Thymus (tissue), 11 donors: ENCODE results near the gene POU3F2. TPM values are rescaled to one million over a fixed set of nuclear protein-coding genes. Genes with fewer than 3 reads are reported as not detected.
A peak's percentile ranks its signal among the peaks of the same experiment; 100 is the strongest.

Experiments
- DNase-seq, 9 donors: peaks; one replicate each; pipeline ENCODE4 v3.0.0-alpha.2; 2013; ENCODE audit warnings: low spot score in 9 of 9, low read depth in 6 of 9, missing footprints in 1 of 9
- H3K27ac ChIP-seq, 2 donors: one replicate each; pipeline ENCODE4 v1.5.1; 2013; ENCODE audit warnings: control low read depth in 1 of 2, low read depth in 1 of 2, low read length in 1 of 2, mild to moderate bottlenecking in 1 of 2, moderate library complexity in 1 of 2
- H3K27me3 ChIP-seq, 2 donors: one replicate each; pipeline ENCODE4 v1.5.1; 2013; ENCODE audit warnings: low read length in 1 of 2; ENCODE audit not compliant: control insufficient read depth in 2 of 2, insufficient read depth in 1 of 2
- H3K36me3 ChIP-seq, 2 donors: one replicate each; pipeline ENCODE4 v1.5.1; 2013; ENCODE audit warnings: low read length in 1 of 2, mild to moderate bottlenecking in 1 of 2, moderate library complexity in 1 of 2; ENCODE audit not compliant: control insufficient read depth in 2 of 2, insufficient read depth in 2 of 2
- H3K4me1 ChIP-seq, 2 donors: one replicate each; pipeline ENCODE4 v1.5.1; 2013; ENCODE audit warnings: low read length in 2 of 2; ENCODE audit not compliant: control insufficient read depth in 2 of 2, insufficient read depth in 2 of 2
- H3K4me3 ChIP-seq, 2 donors: one replicate each; pipeline ENCODE4 v1.5.1; 2013; ENCODE audit warnings: low read length in 2 of 2, control low read depth in 1 of 2, mild to moderate bottlenecking in 1 of 2
- H3K9me3 ChIP-seq, 2 donors: one replicate each; pipeline ENCODE4 v1.5.1; 2013; ENCODE audit warnings: low read length in 1 of 2, mild to moderate bottlenecking in 1 of 2; ENCODE audit not compliant: control insufficient read depth in 2 of 2, insufficient read depth in 1 of 2
- whole genome bisulfite sequencing: extraction: QIAGEN DNeasy Blood & Tissue Kit; methylation state at CpG from one replicate; pipeline ENCODE4 v1.1.7; 2013; 5-methylcytosine and 5-hydroxymethylcytosine counted together
- polyA plus RNA-seq: library from polyadenylated mRNA; stranded (reverse); fragments of 200-250 nt; gene quantifications from one replicate; pipeline ENCODE4 v1.2.3, GENCODE V29; 2013
- total RNA-seq: library from RNA; stranded (reverse); fragments of 120-200 nt; gene quantifications from one replicate; pipeline ENCODE4 v1.2.4, GENCODE V29; 2013
- donor health status: healthy.

The POU3F2 gene
- total and polyA plus RNA-seq, 2 donors, result 0.02 TPM; not detected in 1

DNA sequence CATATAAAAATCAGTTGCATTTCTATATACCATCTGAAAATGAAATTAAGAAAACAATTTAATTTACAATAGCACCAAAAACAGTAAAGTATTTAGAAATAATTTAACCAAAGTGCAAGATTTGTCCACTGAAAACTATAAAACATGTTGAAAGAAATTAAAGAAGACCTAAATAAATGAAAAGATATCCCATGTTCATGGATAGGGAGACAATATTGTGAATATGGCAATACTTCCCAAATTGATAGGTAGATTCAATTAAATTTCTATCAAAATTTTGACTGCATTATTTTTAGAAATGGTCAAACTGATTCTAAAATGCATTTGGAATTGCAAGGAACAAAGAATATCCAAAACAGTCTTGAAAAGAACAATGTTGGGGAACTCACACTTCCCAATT lies 17.6 kb upstream of the POU3F2 start:
- H3K27ac ChIP-seq, result no peak overlapping the region
- no peak overlapping the region for H3K4me3 ChIP-seq
- H3K4me1 ChIP-seq, result no peaks in the 10 kb centered on the region
- H3K27me3 ChIP-seq, result peaks cover 5 to 16% of the 10 kb centered on the region in 2 donors
- DNase-seq, result no peak
- no peaks in the 10 kb centered on the region for H3K9me3 ChIP-seq
- no peaks in the 10 kb centered on the region for H3K36me3 ChIP-seq

DNA sequence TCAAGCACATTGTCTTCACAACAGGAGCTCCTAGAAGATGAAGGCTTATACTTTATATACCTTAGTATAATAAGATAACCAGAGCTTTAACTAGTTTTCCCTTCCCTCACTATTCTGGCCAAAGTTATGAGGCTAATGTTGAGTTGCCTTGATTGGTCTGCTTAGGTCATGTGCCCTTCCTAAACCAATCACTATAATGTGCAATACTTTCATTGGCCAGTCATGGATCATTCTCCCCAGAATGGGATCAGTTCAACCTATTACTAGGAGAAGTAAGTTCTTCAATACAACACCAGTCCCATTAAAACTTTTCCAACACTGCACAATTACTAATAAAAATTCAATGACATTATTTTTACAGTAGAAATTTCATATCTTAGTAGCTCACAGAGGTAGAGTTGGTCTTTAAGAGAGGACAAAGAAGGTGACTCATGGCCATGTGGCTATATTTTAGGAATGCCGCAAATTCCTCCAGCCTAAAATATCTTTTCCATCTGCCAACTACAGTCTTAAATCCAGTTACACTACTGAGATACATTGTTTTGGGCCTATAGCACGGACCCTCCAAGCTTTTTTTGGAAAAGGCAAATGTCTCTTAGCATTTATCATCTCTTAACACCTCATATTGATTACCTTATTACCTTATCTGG lies 12.5 kb upstream of the POU3F2 start:
- Histone ChIP-seq H3K27me3 (peaks cover 37 to 67% of the 10 kb centered on the region in 2 donors), H3K4me1 (peaks cover 0 to 7% of the 10 kb centered on the region in 2 donors), H3K9me3 (peaks cover 0 to 1% of the 10 kb centered on the region in 2 donors), H3K4me3 (no peak overlapping the region), H3K36me3 (no peaks in the 10 kb centered on the region), H3K27ac (no peak overlapping the region)
- 92% methylated on average over 2 of the region's 2 CpGs for WGBS
- DNase-seq, result no peak

DNA sequence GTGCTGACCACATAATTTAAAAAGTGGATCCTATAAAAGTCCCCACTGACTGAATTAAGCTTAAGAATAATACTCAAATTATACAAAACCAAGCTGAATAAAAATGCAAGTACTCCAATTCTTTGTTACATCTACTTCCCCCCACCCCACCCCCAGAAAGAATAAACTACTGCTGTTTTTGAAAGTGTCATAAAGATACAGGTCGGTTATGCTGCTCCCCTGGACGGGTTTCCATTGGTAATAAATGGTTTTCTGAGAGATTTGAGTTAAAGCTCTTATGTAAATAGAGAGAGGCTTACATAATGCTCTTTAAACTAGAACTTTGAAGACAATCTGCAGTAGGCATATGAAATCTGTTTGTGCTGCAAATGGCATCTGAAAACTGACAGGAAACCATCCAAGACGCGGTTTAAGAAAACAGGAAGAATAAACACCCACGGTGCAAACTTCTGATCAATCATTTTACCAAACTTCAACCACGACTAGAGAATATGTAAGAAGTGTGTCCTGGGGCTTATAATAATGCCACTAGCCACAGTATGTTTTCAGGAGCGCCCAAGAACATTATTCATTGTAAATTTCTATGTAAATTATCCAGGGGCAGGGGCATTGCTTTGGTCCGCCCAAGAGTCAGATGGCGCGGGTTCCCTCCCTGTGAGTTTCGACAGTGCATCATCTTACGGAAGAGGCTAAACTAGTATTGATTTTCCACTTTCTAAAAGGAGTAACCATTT lies 10.8 kb upstream of the POU3F2 start:
- Histone ChIP-seq H3K36me3 (no peaks in the 10 kb centered on the region), H3K27ac (no peak overlapping the region), H3K4me3 (no peak overlapping the region), H3K9me3 (peaks cover 1 to 6% of the 10 kb centered on the region in 2 donors), H3K27me3 (peaks cover 48 to 84% of the 10 kb centered on the region in 2 donors), H3K4me1 (peaks cover 0 to 7% of the 10 kb centered on the region in 2 donors)
- DNase-seq, result no peak
- 8% methylated on average over 12 of the region's 12 CpGs for WGBS

DNA sequence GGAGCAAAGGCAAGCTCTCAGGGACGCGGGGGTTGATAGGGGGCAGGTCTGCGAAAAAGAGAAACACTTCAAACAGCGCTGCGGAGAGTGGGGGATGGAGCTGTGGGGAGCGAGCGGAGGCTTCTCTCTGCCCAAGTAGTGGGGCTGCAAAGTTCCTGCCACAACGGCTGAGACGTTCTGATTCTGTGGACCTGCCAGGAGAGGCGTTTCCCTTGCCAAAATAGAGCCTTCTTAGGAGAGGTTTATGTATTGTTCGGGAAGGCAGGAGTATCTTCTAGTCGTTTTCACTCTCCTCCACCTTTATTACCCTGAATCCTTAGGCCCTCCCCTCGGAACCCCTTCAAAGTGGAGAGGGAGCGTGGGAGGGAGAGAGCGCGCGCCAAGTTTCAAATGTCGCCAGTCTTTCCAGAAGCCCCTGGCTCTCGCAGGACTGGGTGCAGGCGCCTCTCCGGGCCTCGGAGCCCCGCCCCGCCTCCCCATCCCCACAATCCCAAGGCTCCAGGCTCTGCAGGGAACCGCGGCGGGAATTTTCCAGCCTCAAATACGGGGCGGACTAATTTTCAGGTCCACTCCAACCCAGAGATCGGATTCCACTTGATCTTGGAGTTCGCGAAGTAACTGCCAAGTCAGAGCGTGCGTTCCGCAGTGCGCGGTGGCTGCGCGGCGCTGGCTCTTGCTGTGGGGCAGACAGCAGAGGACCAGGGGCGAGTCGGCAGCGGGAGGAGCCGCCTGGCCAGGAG lies 10.0 kb upstream of the POU3F2 start:
- H3K9me3 ChIP-seq, result peaks cover 1 to 6% of the 10 kb centered on the region in 2 donors
- H3K36me3 ChIP-seq, result no peaks in the 10 kb centered on the region
- WGBS, result 3% methylated on average over 44 of the region's 44 CpGs

DNA sequence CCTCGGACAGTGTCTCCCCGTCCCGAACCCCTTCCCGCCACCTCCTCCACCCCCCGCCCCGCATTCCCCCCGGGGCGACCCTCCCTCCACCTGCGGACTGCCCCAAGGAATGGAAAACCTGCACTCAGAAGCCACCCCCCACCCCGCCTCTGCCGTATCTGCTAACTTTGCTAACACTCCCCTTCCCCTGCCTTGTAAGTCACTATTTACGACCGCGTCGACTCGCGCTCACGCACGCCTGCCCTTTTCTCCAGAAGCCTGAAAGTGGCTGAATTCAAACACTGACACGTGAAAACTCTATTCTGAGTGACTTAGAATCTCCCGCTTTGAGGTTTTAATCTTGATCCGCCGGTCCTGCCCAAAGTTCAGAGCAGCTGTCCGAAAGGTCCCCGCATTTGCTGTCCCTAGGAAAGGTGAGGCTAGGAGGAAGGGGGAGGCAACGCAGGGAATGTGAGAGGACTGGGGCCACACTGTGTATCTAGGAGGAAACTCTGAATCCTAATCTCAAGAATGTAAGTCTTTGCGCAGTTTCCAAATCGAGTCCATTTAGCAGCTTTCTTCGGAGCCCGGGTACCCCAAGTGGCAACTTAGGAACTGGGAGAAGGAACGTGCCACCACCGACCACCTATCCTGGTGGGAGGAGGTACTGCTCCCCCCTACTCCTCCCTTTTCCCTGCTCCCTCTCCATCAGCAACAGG lies 9.3 kb upstream of the POU3F2 start:
- no peak for DNase-seq
- 5% methylated on average over 32 of the region's 32 CpGs for WGBS
- peaks cover 54 to 94% of the 10 kb centered on the region in 2 donors for H3K27me3 ChIP-seq
- peaks cover 1 to 6% of the 10 kb centered on the region in 2 donors for H3K9me3 ChIP-seq
- no peak overlapping the region for H3K4me3 ChIP-seq
- H3K27ac ChIP-seq, result no peak overlapping the region
- H3K36me3 ChIP-seq, result no peaks in the 10 kb centered on the region
- H3K4me1 ChIP-seq, result peaks cover 0 to 7% of the 10 kb centered on the region in 2 donors

More for the DNA sequence above, 10.0 kb upstream of the POU3F2 start:
- no peak for DNase-seq
- Histone ChIP-seq H3K27me3 (peaks cover 52 to 91% of the 10 kb centered on the region in 2 donors), H3K4me1 (peaks cover 0 to 7% of the 10 kb centered on the region in 2 donors), H3K4me3 (peak overlapping the region in 1 of 2 donors; percentile 2), H3K27ac (no peak overlapping the region)

DNA sequence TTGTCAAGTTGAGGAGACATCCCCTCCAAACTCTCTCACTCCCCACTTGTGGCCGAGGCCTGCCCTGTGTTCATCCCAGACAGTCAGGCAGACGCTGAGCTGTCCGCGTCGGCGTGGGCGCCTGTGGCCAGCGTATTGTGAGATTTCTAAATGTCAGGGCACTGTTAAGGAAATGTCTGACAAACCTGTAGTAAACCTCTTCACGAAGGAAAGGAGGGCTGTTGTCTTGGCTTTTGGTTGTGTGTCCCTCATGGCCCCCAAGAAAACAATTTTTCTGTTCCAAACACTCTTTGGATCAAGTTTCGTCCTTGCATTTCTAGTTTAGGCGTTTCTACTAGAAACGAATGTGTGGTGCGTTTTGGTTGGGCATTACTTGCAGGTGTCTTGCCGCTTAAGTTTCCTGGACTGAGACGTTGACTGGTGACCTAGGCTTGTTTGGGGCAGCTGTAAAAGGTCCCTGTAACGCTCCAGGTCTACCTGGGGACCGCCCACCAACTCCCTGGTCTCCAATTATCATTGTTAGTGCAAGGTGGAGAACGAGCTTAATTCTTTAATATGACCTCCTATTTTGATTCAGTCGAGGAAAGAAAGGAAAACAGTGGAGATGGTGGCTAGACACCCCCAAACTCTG lies 8.7 kb upstream of the POU3F2 start:
- no peak overlapping the region for H3K4me3 ChIP-seq
- H3K9me3 ChIP-seq, result peaks cover 1 to 6% of the 10 kb centered on the region in 2 donors
- WGBS, result 8% methylated on average over 19 of the region's 19 CpGs
- no peaks in the 10 kb centered on the region for H3K36me3 ChIP-seq
- peaks cover 61 to 100% of the 10 kb centered on the region in 2 donors for H3K27me3 ChIP-seq
- peaks cover 0 to 7% of the 10 kb centered on the region in 2 donors for H3K4me1 ChIP-seq
- no peak overlapping the region for H3K27ac ChIP-seq
- DNase-seq, result no peak

DNA sequence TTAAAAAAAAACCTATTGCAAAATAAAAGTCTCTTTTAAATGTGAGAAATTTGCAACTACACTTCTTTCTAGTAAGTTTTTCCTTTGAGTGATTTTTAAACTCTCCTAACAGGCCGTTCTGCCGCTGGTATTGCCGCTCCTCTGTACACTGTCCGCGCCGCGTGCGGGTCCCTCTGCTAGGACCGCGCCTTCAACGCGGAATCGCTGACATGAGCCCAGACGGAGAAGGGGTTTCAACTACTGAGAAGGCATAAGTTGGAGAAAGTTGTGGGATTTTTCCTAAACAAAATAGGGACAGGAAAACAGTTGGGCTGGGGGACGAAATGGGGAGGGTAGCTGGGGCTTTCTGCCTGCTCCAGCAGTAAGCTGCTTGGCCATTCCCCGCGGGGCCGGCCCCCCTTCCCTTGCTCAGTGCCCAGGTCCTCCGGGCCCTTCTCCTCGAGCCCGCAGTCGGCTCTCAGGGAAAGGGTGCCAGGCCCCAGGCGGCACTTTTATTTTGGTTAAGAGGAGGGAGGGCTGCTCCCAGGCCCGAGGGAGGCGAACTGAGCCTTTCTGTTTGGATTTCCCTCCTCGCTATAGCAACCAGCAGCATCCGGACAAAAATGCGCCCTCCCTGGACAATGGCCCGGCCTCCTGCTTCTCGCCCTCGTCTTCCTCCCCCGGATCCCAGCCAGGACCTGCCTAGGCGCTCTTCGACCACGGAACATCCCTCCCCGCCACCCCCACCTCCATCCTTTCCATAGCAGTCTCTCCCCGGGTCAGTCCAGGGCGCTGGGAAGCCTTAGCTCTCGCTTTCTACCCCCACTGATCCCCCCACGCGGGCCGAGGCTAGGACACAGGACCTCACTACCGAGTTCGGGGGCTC lies 6.8 kb upstream of the POU3F2 start:
- Histone ChIP-seq H3K36me3 (no peaks in the 10 kb centered on the region), H3K27ac (no peak overlapping the region), H3K9me3 (peaks cover 2 to 12% of the 10 kb centered on the region in 2 donors), H3K4me1 (peaks cover 0 to 19% of the 10 kb centered on the region in 2 donors), H3K4me3 (no peak overlapping the region), H3K27me3 (peaks cover 69 to 100% of the 10 kb centered on the region in 2 donors)
- 8% methylated on average over 44 of the region's 44 CpGs for WGBS
- DNase-seq, result no peak
